Glomerular visceral epithelial cell (primary cell): ENCODE results near the gene CXorf51A.
"Not testable (repeated sequence)": the region's sequence is repeated elsewhere in the genome, so short reads cannot be mapped to it uniquely, and the experiment has no call there.

Source experiments
- DNase-seq: peaks from one replicate; pipeline ENCODE4 v3.0.0-alpha.2; 2016; ENCODE audit errors: extremely low spot score

CXorf51A gene

GRCh38 chrX:146814644-146815043 lies at the start of gene CXorf51A:
CXorf51A (minus strand) TSS chrX:146814744; CDS start chrX:146814723, 21 bp downstream.
- not testable (repeated sequence) for DNase-seq

- DNase-seq: no peak
Observed at GRCh38 chrX:146863566-146863965, 49.0 kb upstream of the CXorf51A start.

GRCh38 chrX:146854281-146854680 lies 39.7 kb upstream of the CXorf51A start:
- no peak for DNase-seq

- no peak for DNase-seq
Observed at GRCh38 chrX:146831994-146832393, 17.4 kb upstream of the CXorf51A start.

- not testable (repeated sequence) for DNase-seq
Observed at GRCh38 chrX:146809471-146809870, 5.1 kb downstream of the CXorf51A start, which contains the start of gene CXorf51B. CXorf51B (plus strand) TSS chrX:146809771; CDS start chrX:146809792, 21 bp downstream.
